Smooth muscle cell (in vitro differentiated cells): ENCODE measurements around the gene LDLRAD4. TPM values are rescaled to one million over a fixed set of nuclear protein-coding genes. Genes with fewer than 3 reads are reported as not detected.

Source experiments
- DNase-seq: peaks from one replicate; lab custom pipeline; 2025; ENCODE audit not compliant: unreplicated experiment; lab: John Stamatoyannopoulos, UW
- H2AFZ ChIP-seq: fragments of 200-600 bp; sonication (generic); 2 replicates; pipeline ENCODE4 v1.6.0; 2016; ENCODE audit warnings: antibody characterized with exemption, low read depth, mild to moderate bottlenecking
- H3F3A ChIP-seq: fragments of 200-600 bp; sonication (generic); 2 replicates; pipeline ENCODE4 v1.6.0; 2017; ENCODE audit warnings: antibody characterized with exemption, low read depth
- H3K27ac ChIP-seq: fragments of 200-600 bp; sonication (generic); 2 replicates; pipeline ENCODE4 v1.5.1; 2016; ENCODE audit warnings: low read depth, mild to moderate bottlenecking
- H3K27me3 ChIP-seq: fragments of 200-600 bp; sonication (generic); 2 replicates; pipeline ENCODE4 v1.6.1; 2016; ENCODE audit warnings: low read depth, mild to moderate bottlenecking
- H3K36me3 ChIP-seq: fragments of 200-600 bp; sonication (generic); 2 replicates; pipeline ENCODE4 v1.5.1; 2016; ENCODE audit warnings: low read depth
- H3K4me1 ChIP-seq: fragments of 200-600 bp; sonication (generic); 2 replicates; pipeline ENCODE4 v1.5.1; 2016; ENCODE audit warnings: low read depth
- H3K4me2 ChIP-seq: fragments of 200-600 bp; sonication (generic); 2 replicates; pipeline ENCODE4 v1.6.0; 2016; ENCODE audit warnings: mild to moderate bottlenecking
- H3K4me3 ChIP-seq: fragments of 200-600 bp; sonication (generic); 2 replicates; pipeline ENCODE4 v1.5.1; 2016; ENCODE audit warnings: mild to moderate bottlenecking
- H3K79me2 ChIP-seq: fragments of 200-600 bp; sonication (generic); 2 replicates; pipeline ENCODE4 v1.6.0; 2016; ENCODE audit warnings: low read depth, mild to moderate bottlenecking
- H3K9ac ChIP-seq: fragments of 200-600 bp; sonication (generic); 2 replicates; pipeline ENCODE4 v1.6.0; 2016; ENCODE audit warnings: low read depth
- H3K9me3 ChIP-seq: fragments of 200-600 bp; sonication (generic); replicated peaks from 2 replicates; pipeline ENCODE4 v1.5.1; 2016; ENCODE audit warnings: low read depth
- H4K20me1 ChIP-seq: fragments of 200-600 bp; sonication (generic); 2 replicates; pipeline ENCODE4 v1.6.0; 2016; ENCODE audit warnings: low read depth
- CTCF ChIP-seq: fragments of 200-600 bp; sonication (generic); IDR thresholded peaks from 2 replicates; pipeline ENCODE4 v1.5.1; 2017; ENCODE audit warnings: borderline replicate concordance, mild to moderate bottlenecking, antibody characterized with exemption; ENCODE audit not compliant: insufficient read depth, poor library complexity, severe bottlenecking
- WGBS: methylation state at CpG from one replicate; pipeline ENCODE4 v1.1.7; 2016; ENCODE audit warnings: low lambda C conversion rate; 5-methylcytosine and 5-hydroxymethylcytosine counted together
- polyA plus RNA-seq: library from polyadenylated mRNA; unstranded; fragments of >200 nt; fragmentation: Nextera tagmentation; extraction: Ambion mirVana; gene quantifications from 2 replicates; pipeline ENCODE4 v1.2.1, GENCODE V29; 2016
- total RNA-seq: library from RNA; depleted of rRNA; stranded (reverse); fragments of >200 nt; gene quantifications from 2 replicates; pipeline ENCODE4 v1.2.3, GENCODE V29; 2014

LDLRAD4 gene
- total and polyA plus RNA-seq, 2 experiments from 2014 or later = 36.2 to 48.3 TPM

- H3F3A ChIP-seq = peaks cover 8% of the 10 kb centered on the region
- H3K79me2 ChIP-seq = peaks cover 82% of the 10 kb centered on the region
- no peak for DNase-seq
- peaks cover 20% of the 10 kb centered on the region for H3K4me1 ChIP-seq
- H4K20me1 ChIP-seq = peaks cover 100% of the 10 kb centered on the region
- H3K27me3 ChIP-seq = no peaks in the 10 kb centered on the region
- no peak overlapping the region for H3K27ac ChIP-seq
- no peaks in the 10 kb centered on the region for H3K9me3 ChIP-seq
- H2AFZ ChIP-seq = no peak overlapping the region
- H3K36me3 ChIP-seq = no peaks in the 10 kb centered on the region
- no peak for TF ChIP-seq CTCF
- H3K4me2 ChIP-seq = no peak overlapping the region
- H3K4me3 ChIP-seq = no peak overlapping the region
- no peak overlapping the region for H3K9ac ChIP-seq
- WGBS = 81% methylated on average over 8 of the region's 8 CpGs
These were observed 17.4 kb downstream of the LDLRAD4 start for GRCh38 chr18:13235981-13236380.

- H3K79me2 ChIP-seq = peaks cover 81% of the 10 kb centered on the region
- peaks cover 8% of the 10 kb centered on the region for H3F3A ChIP-seq
- no peak overlapping the region for H3K4me2 ChIP-seq
- H3K36me3 ChIP-seq = no peaks in the 10 kb centered on the region
- H3K27ac ChIP-seq = no peak overlapping the region
- no peak overlapping the region for H2AFZ ChIP-seq
- TF ChIP-seq CTCF = no peak
- no peaks in the 10 kb centered on the region for H3K9me3 ChIP-seq
- 98% methylated on average over 9 of the region's 9 CpGs for WGBS
- H4K20me1 ChIP-seq = peaks cover 100% of the 10 kb centered on the region
- peaks cover 20% of the 10 kb centered on the region for H3K4me1 ChIP-seq
- H3K9ac ChIP-seq = no peak overlapping the region
- H3K4me3 ChIP-seq = no peak overlapping the region
- no peaks in the 10 kb centered on the region for H3K27me3 ChIP-seq
- no peak for DNase-seq
These were observed 17.9 kb downstream of the LDLRAD4 start for GRCh38 chr18:13236411-13236810.

GRCh38 chr18:13237073-13237472 is 18.5 kb downstream of the LDLRAD4 start:
- DNase-seq = no peak
- H3F3A ChIP-seq = peaks cover 8% of the 10 kb centered on the region
- H3K36me3 ChIP-seq = no peaks in the 10 kb centered on the region
- no peak overlapping the region for H2AFZ ChIP-seq
- H3K27ac ChIP-seq = no peak overlapping the region
- peaks cover 75% of the 10 kb centered on the region for H3K79me2 ChIP-seq
- H3K27me3 ChIP-seq = no peaks in the 10 kb centered on the region
- WGBS = 95% methylated on average over 7 of the region's 7 CpGs
- peaks cover 100% of the 10 kb centered on the region for H4K20me1 ChIP-seq
- H3K9me3 ChIP-seq = no peaks in the 10 kb centered on the region
- peaks cover 20% of the 10 kb centered on the region for H3K4me1 ChIP-seq
- no peak overlapping the region for H3K4me2 ChIP-seq
- no peak overlapping the region for H3K9ac ChIP-seq
- TF ChIP-seq CTCF = no peak
- no peak overlapping the region for H3K4me3 ChIP-seq

- H3K9me3 ChIP-seq = no peaks in the 10 kb centered on the region
- H3F3A ChIP-seq = peaks cover 8% of the 10 kb centered on the region
- H3K27me3 ChIP-seq = no peaks in the 10 kb centered on the region
- H2AFZ ChIP-seq = no peak overlapping the region
- H3K9ac ChIP-seq = no peak overlapping the region
- H3K36me3 ChIP-seq = no peaks in the 10 kb centered on the region
- H3K4me2 ChIP-seq = no peak overlapping the region
- WGBS = 72% methylated on average over 3 of the region's 3 CpGs
- no peak for DNase-seq
- peaks cover 69% of the 10 kb centered on the region for H3K79me2 ChIP-seq
- no peak for TF ChIP-seq CTCF
- H3K4me3 ChIP-seq = no peak overlapping the region
- peaks cover 100% of the 10 kb centered on the region for H4K20me1 ChIP-seq
- no peak overlapping the region for H3K27ac ChIP-seq
- H3K4me1 ChIP-seq = peaks cover 20% of the 10 kb centered on the region
These were observed 19.1 kb downstream of the LDLRAD4 start for GRCh38 chr18:13237641-13238040.
